DND-41 (cell line): ENCODE results near the gene PADI4.

Experiments
- CTCF ChIP-seq: IDR thresholded peaks from 2 replicates; pipeline ENCODE4 v1.5.1; 2012; ENCODE audit warnings: borderline replicate concordance, low read length, moderate library complexity, mild to moderate bottlenecking; ENCODE audit not compliant: poor library complexity, severe bottlenecking; ENCODE audit errors: extremely low read depth
- EZH2 ChIP-seq: IDR thresholded peaks from 3 replicates; pipeline ENCODE4 v1.6.1; 2012; ENCODE audit warnings: borderline replicate concordance, low read depth, mild to moderate bottlenecking, moderate library complexity, low read length, inconsistent platforms; ENCODE audit not compliant: severe bottlenecking

GRCh38 chr1:17293681-17294425 lies 14.1 kb upstream of the PADI4 start:
- no peak for TF ChIP-seq CTCF
- TF ChIP-seq EZH2, result no peak
